ENCODE data around the gene SLC44A2.

The SLC44A2 gene

DNA sequence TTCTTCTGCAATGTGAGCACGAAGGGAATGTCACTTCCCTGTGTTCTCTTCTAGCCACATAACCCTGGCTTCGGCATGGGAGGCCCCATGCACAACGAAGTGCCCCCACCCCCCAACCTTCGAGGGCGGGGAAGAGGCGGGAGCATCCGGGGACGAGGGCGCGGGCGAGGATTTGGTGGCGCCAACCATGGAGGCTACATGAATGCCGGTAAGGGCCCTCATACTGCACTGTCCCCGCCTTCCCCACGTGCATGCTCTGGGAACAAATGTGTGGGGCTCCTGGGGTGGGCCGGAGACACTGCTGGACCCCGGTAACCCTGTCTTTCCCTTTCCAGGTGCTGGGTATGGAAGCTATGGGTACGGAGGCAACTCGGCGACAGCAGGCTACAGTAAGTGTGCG is 58.2 kb downstream of the SLC44A2 start:
- no peak for DNase-seq

DNA sequence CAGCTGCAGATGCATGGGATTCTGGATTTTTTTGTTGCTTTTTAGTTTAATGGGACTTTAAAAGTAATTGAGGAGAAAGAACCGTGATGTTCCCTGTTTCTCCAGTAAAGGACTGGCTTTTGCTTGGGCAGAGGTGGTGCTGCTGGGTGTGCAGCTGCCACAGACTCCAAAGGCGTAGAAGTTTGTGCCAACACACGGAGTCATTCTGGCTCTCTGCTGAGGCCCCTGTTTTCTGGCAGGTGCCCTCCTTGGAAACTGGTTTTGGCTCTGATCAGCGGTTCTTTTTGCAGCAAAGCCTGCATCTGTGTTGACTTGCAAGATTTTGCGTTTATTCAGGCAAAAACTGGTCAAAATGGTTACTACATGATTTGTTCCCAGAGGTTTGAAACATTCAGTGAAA is 59.9 kb downstream of the SLC44A2 start:
- DNase-seq, result no peak

GRCh38 chr19:10686193-10686592 is 60.8 kb downstream of the SLC44A2 start:
- DNase-seq, result no peak

DNA sequence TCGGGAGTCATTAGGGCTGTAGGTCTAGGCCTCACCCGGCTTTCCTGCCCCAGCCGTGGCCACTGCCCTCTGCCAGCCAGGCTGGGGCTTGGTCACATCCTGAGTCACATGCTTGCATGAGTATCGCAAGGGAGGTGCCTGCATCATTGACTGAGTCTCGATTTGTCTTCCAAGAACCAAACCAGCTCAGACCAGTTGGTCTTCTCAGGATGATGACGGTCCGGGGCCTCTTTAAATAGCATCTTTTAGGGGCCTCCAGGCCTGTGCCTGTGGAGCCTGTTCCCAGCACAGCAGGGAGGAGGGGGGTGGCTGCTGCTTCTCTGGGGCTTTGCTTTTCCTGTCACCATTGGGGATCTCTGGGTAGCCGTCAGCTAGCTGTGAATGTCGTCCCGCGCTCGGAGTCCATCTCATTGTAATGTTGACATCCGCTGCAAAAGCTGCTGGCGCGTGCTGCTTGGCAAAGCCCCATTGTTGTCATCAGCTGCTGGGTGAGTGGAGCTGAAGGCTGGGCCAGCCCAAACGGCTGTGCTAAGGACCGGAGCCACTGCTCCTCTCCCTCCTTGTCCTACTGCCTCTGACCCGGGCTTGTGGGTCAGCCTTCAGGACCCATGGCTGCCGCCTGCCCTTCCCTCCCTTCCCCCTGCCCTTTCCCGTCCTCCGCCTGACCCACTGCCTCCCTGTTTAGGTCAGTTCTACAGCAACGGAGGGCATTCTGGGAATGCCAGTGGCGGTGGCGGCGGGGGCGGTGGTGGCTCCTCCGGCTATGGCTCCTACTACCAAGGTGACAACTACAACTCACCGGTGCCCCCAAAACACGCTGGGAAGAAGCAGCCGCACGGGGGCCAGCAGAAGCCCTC is 61.5 kb downstream of the SLC44A2 start:
- DNase-seq, result no peak

GRCh38 chr19:10687518-10688288 is 62.4 kb downstream of the SLC44A2 start:
- DNase-seq, result no peak

- no peak for DNase-seq
Observed at GRCh38 chr19:10688545-10689280, 63.4 kb downstream of the SLC44A2 start.

DNA sequence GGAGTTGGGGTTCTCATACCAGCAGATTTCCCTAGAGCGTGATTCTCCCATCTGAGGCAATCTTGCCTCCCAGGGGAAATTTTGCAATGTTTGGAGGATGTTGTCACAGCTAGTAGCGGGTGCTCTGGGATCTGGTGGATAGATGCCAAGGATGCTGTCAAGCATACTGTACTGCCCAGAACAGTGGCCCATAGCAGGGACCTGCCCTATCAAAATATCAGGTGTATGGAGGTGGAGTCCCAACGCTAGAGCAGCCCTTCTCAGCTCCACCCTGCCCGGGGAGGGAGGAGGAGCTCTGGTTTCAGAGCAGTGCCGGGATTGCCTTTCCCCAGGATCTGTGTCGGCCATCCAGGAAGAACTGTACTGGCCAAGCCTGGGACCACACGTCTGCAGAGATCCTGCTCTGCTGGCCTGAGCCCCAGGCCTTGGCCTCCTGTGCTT is 65.0 kb downstream of the SLC44A2 start:
- DNase-seq, result no peak

DNA sequence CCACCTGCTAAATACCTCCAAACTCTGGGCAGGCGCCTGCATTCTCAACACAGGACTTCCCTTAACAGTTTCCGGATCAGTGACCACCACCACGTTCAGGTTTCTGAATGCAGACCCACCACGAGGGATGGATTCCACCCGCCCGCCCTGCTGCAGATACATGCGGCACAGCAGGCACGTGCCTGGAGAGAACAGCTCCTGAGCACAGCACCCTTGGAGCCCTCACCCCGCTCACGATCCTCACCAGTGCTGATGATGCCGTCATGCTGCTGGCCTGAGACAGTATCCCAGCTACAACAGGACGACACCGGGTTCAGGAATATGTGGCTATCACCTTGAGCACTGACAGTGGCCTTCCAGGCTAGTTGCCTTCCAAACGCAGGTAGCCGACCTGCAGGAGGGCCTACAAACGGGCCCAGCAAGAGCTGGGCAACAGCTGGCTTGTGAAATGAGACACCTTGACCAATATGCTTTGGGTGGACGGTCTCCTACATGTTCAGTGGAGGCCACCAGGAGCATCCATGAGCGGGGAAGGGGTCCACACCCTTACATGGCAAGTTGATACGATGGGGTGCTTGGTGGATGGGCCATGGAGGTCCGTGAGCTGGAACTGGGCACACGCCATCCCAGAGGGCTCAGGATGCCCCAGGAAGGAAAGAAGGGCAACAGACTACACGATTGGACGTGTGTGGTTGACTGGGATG is 66.0 kb downstream of the SLC44A2 start:
- DNase-seq, result no peak

- DNase-seq, result no peak
Observed at GRCh38 chr19:10691883-10692282, 66.5 kb downstream of the SLC44A2 start.

DNA sequence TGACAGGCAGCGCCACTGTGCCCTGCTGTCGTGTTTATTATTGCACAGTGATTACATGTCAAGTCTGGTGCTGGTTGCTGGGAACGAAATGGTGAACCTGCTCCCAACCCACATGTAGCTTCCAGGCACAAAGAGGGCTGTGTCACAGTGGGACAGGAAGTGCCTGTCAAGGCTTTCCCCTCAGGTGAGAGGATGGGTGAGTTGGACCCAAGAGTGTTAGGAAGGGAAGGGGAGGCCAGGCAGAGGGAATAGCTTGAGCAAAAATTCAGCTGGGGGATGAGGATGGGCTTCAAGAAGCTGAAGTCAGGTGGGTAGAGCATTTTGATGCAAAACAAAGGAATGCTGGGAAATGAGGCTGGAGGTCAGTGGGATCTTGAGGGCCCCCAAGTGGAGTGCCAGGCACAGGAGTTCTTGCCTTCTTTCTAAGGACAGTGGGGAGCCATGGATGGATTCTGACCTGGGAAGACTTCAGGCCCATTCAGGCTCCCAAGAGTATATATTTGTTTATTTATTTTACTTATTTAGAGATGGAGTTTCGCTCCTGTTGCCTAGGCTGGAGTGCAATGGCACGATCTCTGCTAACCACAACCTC is 67.4 kb downstream of the SLC44A2 start:
- DNase-seq, result no peak
